Osteoblast (primary cell): ENCODE measurements around the gene LRRN4. TPM values are rescaled to one million over a fixed set of nuclear protein-coding genes. Genes with fewer than 3 reads are reported as not detected.

ENCODE experiments used
- DNase-seq: peaks from one replicate; pipeline ENCODE4 v3.0.0; 2011; ENCODE audit warnings: low spot score, mixed read lengths; ENCODE audit not compliant: insufficient read length; ENCODE audit errors: missing footprints
- H2AFZ ChIP-seq: 2 replicates; pipeline ENCODE4 v1.6.0; 2011; ENCODE audit warnings: mild to moderate bottlenecking, low read length
- H3K27ac ChIP-seq: 2 replicates; pipeline ENCODE4 v1.5.1; 2011; ENCODE audit warnings: mild to moderate bottlenecking, low read depth, low read length, moderate library complexity
- H3K27me3 ChIP-seq: 2 replicates; pipeline ENCODE4 v1.6.0; 2012; ENCODE audit warnings: mild to moderate bottlenecking, control low read depth, inconsistent platforms, low read length, moderate library complexity; ENCODE audit not compliant: insufficient read depth
- H3K36me3 ChIP-seq: 2 replicates; pipeline ENCODE4 v1.5.1; 2011; ENCODE audit warnings: mild to moderate bottlenecking, low read length, control low read depth, moderate library complexity; ENCODE audit not compliant: insufficient read depth
- H3K4me1 ChIP-seq: 2 replicates; pipeline ENCODE4 v1.5.1; 2011; ENCODE audit warnings: mild to moderate bottlenecking, low read length, control low read depth, moderate library complexity; ENCODE audit not compliant: insufficient read depth
- H3K4me2 ChIP-seq: 2 replicates; pipeline ENCODE4 v1.6.0; 2011; ENCODE audit warnings: mild to moderate bottlenecking, low read length; ENCODE audit not compliant: insufficient read depth
- H3K4me3 ChIP-seq: fragments of 200-600 bp; sonication (generic); 3 replicates; pipeline ENCODE4 v1.5.1; 2012; ENCODE audit warnings: mild to moderate bottlenecking, low read length, inconsistent platforms; ENCODE audit not compliant: insufficient read depth
- H3K79me2 ChIP-seq: 2 replicates; pipeline ENCODE4 v1.6.0; 2012; ENCODE audit warnings: mild to moderate bottlenecking, low read length, control low read depth, inconsistent platforms; ENCODE audit not compliant: insufficient read depth
- H3K9me3 ChIP-seq: 2 replicates; pipeline ENCODE4 v1.5.1; 2011; ENCODE audit warnings: low read depth, low read length, control low read depth
- H4K20me1 ChIP-seq: 2 replicates; pipeline ENCODE4 v1.6.0; 2012; ENCODE audit warnings: mild to moderate bottlenecking, low read length, control low read depth; ENCODE audit not compliant: insufficient read depth
- CTCF ChIP-seq: IDR thresholded peaks from 2 replicates; pipeline ENCODE4 v1.5.1; 2011; ENCODE audit warnings: mild to moderate bottlenecking, low read depth, low read length, moderate library complexity; ENCODE audit errors: extremely low read depth
- total RNA-seq: library from RNA; depleted of rRNA; stranded (reverse); fragments of >200 nt; gene quantifications from 2 replicates; pipeline ENCODE4 v1.2.3, GENCODE V29; 2012

The LRRN4 gene
- total RNA-seq, 1 donor: not detected

GRCh38 chr20:6017880-6018279 is 36.0 kb downstream of the LRRN4 start:
- Histone ChIP-seq H3K36me3 (peaks cover 15% of the 10 kb centered on the region), H4K20me1 (peaks cover 13% of the 10 kb centered on the region), H3K4me3 (no peak overlapping the region), H3K4me1 (no peaks in the 10 kb centered on the region), H3K27me3 (no peaks in the 10 kb centered on the region), H3K79me2 (peaks cover 85% of the 10 kb centered on the region), H2AFZ (no peak overlapping the region), H3K27ac (no peak overlapping the region), H3K4me2 (no peak overlapping the region), H3K9me3 (no peaks in the 10 kb centered on the region)
- DNase-seq: no peak
- no peak for TF ChIP-seq CTCF

- Histone ChIP-seq H2AFZ (no peak overlapping the region), H3K79me2 (peaks cover 85% of the 10 kb centered on the region), H3K27me3 (no peaks in the 10 kb centered on the region), H3K27ac (no peak overlapping the region), H4K20me1 (peaks cover 17% of the 10 kb centered on the region), H3K9me3 (no peaks in the 10 kb centered on the region), H3K4me2 (no peak overlapping the region), H3K4me3 (no peak overlapping the region), H3K36me3 (peaks cover 19% of the 10 kb centered on the region), H3K4me1 (no peaks in the 10 kb centered on the region)
- DNase-seq: no peak
- TF ChIP-seq CTCF: no peak
Observed at GRCh38 chr20:6017467-6017866, 36.4 kb downstream of the LRRN4 start.

- no peak overlapping the region for H3K4me3 ChIP-seq
- no peaks in the 10 kb centered on the region for H3K4me1 ChIP-seq
- peaks cover 23% of the 10 kb centered on the region for H4K20me1 ChIP-seq
- peaks cover 42% of the 10 kb centered on the region for H3K36me3 ChIP-seq
- H3K4me2 ChIP-seq: no peak overlapping the region
- H3K27ac ChIP-seq: no peak overlapping the region
- no peak for DNase-seq
- H3K27me3 ChIP-seq: no peaks in the 10 kb centered on the region
- H3K9me3 ChIP-seq: no peaks in the 10 kb centered on the region
- H3K79me2 ChIP-seq: peaks cover 90% of the 10 kb centered on the region
- H2AFZ ChIP-seq: no peak overlapping the region
- no peak for TF ChIP-seq CTCF
Observed at GRCh38 chr20:6014957-6015356, 38.9 kb downstream of the LRRN4 start.

GRCh38 chr20:6014017-6014416 is 39.8 kb downstream of the LRRN4 start:
- Histone ChIP-seq H4K20me1 (peaks cover 26% of the 10 kb centered on the region), H3K27ac (no peak overlapping the region), H3K79me2 (peaks cover 92% of the 10 kb centered on the region), H3K9me3 (no peaks in the 10 kb centered on the region), H3K36me3 (peaks cover 46% of the 10 kb centered on the region), H3K4me2 (no peak overlapping the region), H3K4me3 (no peak overlapping the region), H3K27me3 (no peaks in the 10 kb centered on the region), H2AFZ (no peak overlapping the region), H3K4me1 (no peaks in the 10 kb centered on the region)
- no peak for DNase-seq
- no peak for TF ChIP-seq CTCF
